Peyer's patch (tissue), 4 donors: Measurements from ENCODE around the gene ROBO2.

Source experiments
- CTCF ChIP-seq, 6 experiments: fragments of 450-650 bp in 4 of 6; fragments of 200-600 bp in 2 of 6; sonication (generic) in 1 of 6; IDR thresholded peaks; one replicate each; pipeline ENCODE4 v1.5.1; 2017 to 2019; ENCODE audit warnings: antibody characterized with exemption in 6 of 6, mild to moderate bottlenecking in 3 of 6, moderate library complexity in 1 of 6
- POLR2A ChIP-seq, 2 donors: fragments of 450-650 bp; IDR thresholded peaks; one replicate each; pipeline ENCODE4 v1.5.1; 2017; ENCODE audit warnings: antibody characterized with exemption in 2 of 2, mild to moderate bottlenecking in 2 of 2, moderate library complexity in 2 of 2

- TF ChIP-seq CTCF (IDR thresholded peaks at IDR 0.05) (no peak), POLR2A (IDR thresholded peaks at IDR 0.05) (no peak)
Measured at GRCh38 chr3:77281721-77282120, 241.8 kb downstream of the ROBO2 start.
